IMR-90 (cell line): ENCODE data around the gene SLC26A3. TPM values are rescaled to one million over a fixed set of nuclear protein-coding genes. Genes with fewer than 3 reads are reported as not detected.
A peak's percentile ranks its signal among the peaks of the same experiment; 100 is the strongest.

Experiments used
- ATAC-seq: fragments of 200-7000 bp; cut with Tn5 transposase; 2 replicates; pipeline ENCODE4 v1.9.1; 2020; ENCODE audit warnings: low read depth, mild to moderate bottlenecking, moderate library complexity
- BruUV-seq: library from RNA; stranded (reverse); fragments of 400-500 nt; replicated peaks from 2 replicates; lab custom pipeline; 2021; lab: Mats Ljungman, UMichigan
- CTCF ChIA-PET: fragments of 300-600 bp; formaldehyde crosslinking; extraction: SDS; loops from one replicate; lab custom pipeline; 2021; ENCODE audit warnings: antibody characterized with exemption; lab: Yijun Ruan, JAX
- POLR2A ChIA-PET: fragments of 300-600 bp; sonication (Branson Sonifier 250); formaldehyde crosslinking; loops from one replicate; lab custom pipeline; 2022; ENCODE audit warnings: antibody characterized with exemption; ENCODE audit not compliant: unreplicated experiment; lab: Charles Lee
- DNase-seq: peaks from one replicate; pipeline ENCODE4 v3.0.0; 2013
- H2AFZ ChIP-seq: replicated peaks from 2 replicates; pipeline ENCODE3; 2013; ENCODE audit warnings: low read length, mild to moderate bottlenecking; ENCODE audit not compliant: poor library complexity
- H2AK5ac ChIP-seq: 2 replicates; pipeline ENCODE4 v1.6.1; 2013; ENCODE audit warnings: low read depth, low read length, inconsistent platforms
- H2AK9ac ChIP-seq: replicated peaks from 2 replicates; pipeline ENCODE3; 2013; ENCODE audit warnings: mild to moderate bottlenecking, low read depth, low read length, moderate library complexity; ENCODE audit not compliant: poor library complexity
- H2BK120ac ChIP-seq: 2 replicates; pipeline ENCODE4 v1.6.1; 2013; ENCODE audit warnings: low read depth, low read length, inconsistent platforms
- H2BK15ac ChIP-seq: 3 replicates; pipeline ENCODE4 v1.6.1; 2013; ENCODE audit warnings: low read depth, low read length, inconsistent platforms
- H2BK20ac ChIP-seq: 2 replicates; pipeline ENCODE4 v1.6.1; 2013; ENCODE audit warnings: low read depth, mild to moderate bottlenecking, inconsistent platforms, low read length, moderate library complexity
- H2BK5ac ChIP-seq: 2 replicates; pipeline ENCODE4 v1.6.1; 2013; ENCODE audit warnings: mild to moderate bottlenecking, low read depth, low read length, inconsistent platforms; ENCODE audit not compliant: poor library complexity, severe bottlenecking
- H3K14ac ChIP-seq: replicated peaks from 2 replicates; pipeline ENCODE4 v1.6.1; 2013; ENCODE audit warnings: low read depth, low read length, inconsistent platforms
- H3K18ac ChIP-seq: 2 replicates; pipeline ENCODE4 v1.6.1; 2013; ENCODE audit warnings: low read depth, low read length, control low read depth
- H3K23ac ChIP-seq: 2 replicates; pipeline ENCODE4 v1.6.1; 2013; ENCODE audit warnings: low read depth, low read length, inconsistent platforms
- H3K27ac ChIP-seq: 2 replicates; pipeline ENCODE4 v1.5.1; 2013; ENCODE audit warnings: mild to moderate bottlenecking, control low read depth, low read length; ENCODE audit not compliant: insufficient read depth
- H3K27me3 ChIP-seq: 2 replicates; pipeline ENCODE4 v1.6.1; 2013; ENCODE audit warnings: low read length; ENCODE audit not compliant: control insufficient read depth, insufficient read depth
- H3K36me3 ChIP-seq: 2 replicates; pipeline ENCODE4 v1.6.1; 2013; ENCODE audit warnings: low read length, mixed read lengths; ENCODE audit not compliant: control insufficient read depth, insufficient read depth
- H3K4ac ChIP-seq: 2 replicates; pipeline ENCODE4 v1.6.1; 2013; ENCODE audit warnings: low read depth, low read length, inconsistent platforms
- H3K4me1 ChIP-seq: 2 replicates; pipeline ENCODE4 v1.6.1; 2013; ENCODE audit warnings: low read length, mixed read lengths; ENCODE audit not compliant: control insufficient read depth, insufficient read depth
- H3K4me2 ChIP-seq: 2 replicates; pipeline ENCODE4 v1.6.1; 2013; ENCODE audit warnings: low read depth, mild to moderate bottlenecking, control low read depth, low read length, moderate library complexity
- H3K4me3 ChIP-seq: 2 replicates; pipeline ENCODE4 v1.5.1; 2013; ENCODE audit warnings: low read depth, mild to moderate bottlenecking, control low read depth, low read length, moderate library complexity; ENCODE audit not compliant: insufficient read depth
- H3K56ac ChIP-seq: 2 replicates; pipeline ENCODE4 v1.6.1; 2013; ENCODE audit warnings: low read length, inconsistent platforms; ENCODE audit not compliant: insufficient read depth; ENCODE audit errors: extremely low read depth
- H3K79me1 ChIP-seq, 2 experiments: 2 replicates each; pipeline ENCODE4 v1.6.1; 2013; ENCODE audit warnings: low read length in 2 of 2, inconsistent platforms in 1 of 2, low read depth in 1 of 2
- H3K9ac ChIP-seq: 2 replicates; pipeline ENCODE4 v1.6.1; 2013; ENCODE audit warnings: low read depth, low read length, control low read depth
- H3K9me1 ChIP-seq: 2 replicates; pipeline ENCODE4 v1.6.1; 2013; ENCODE audit warnings: low read length, inconsistent platforms; ENCODE audit not compliant: insufficient read depth
- H3K9me3 ChIP-seq: 2 replicates; pipeline ENCODE4 v1.6.1; 2013; ENCODE audit warnings: low read length; ENCODE audit not compliant: control insufficient read depth, insufficient read depth
- H4K20me1 ChIP-seq: 2 replicates; pipeline ENCODE4 v1.6.1; 2013; ENCODE audit warnings: low read length, inconsistent platforms; ENCODE audit not compliant: insufficient read depth
- H4K5ac ChIP-seq: 2 replicates; pipeline ENCODE4 v1.6.1; 2013; ENCODE audit warnings: mild to moderate bottlenecking, low read depth, low read length, control low read depth
- H4K8ac ChIP-seq, 2 experiments: 2 replicates each; pipeline ENCODE4 v1.6.1; 2013; ENCODE audit warnings: low read depth in 2 of 2, low read length in 2 of 2, control low read depth in 1 of 2, inconsistent platforms in 1 of 2
- H4K91ac ChIP-seq: 2 replicates; pipeline ENCODE4 v1.6.1; 2013; ENCODE audit warnings: low read depth, low read length, inconsistent platforms; ENCODE audit not compliant: insufficient read depth
- BHLHE40 ChIP-seq: fragments of 150-350 bp; IDR thresholded peaks from 2 replicates; pipeline ENCODE4 v1.6.1; 2016; ENCODE audit warnings: mild to moderate bottlenecking, low read depth, low read length
- CEBPB ChIP-seq: IDR thresholded peaks from 2 replicates; pipeline ENCODE4 v1.6.1; 2012; ENCODE audit warnings: low read depth, low read length, improper control_type of control experiment
- MAZ ChIP-seq: IDR thresholded peaks from 2 replicates; pipeline ENCODE4 v1.6.1; 2012; ENCODE audit warnings: low read depth, mild to moderate bottlenecking, low read length, improper control_type of control experiment, moderate library complexity, borderline replicate concordance
- MXI1 ChIP-seq: IDR thresholded peaks from 2 replicates; pipeline ENCODE4 v1.6.1; 2012; ENCODE audit warnings: low read depth, mild to moderate bottlenecking, low read length, moderate library complexity, borderline replicate concordance
- POLR2A ChIP-seq: IDR thresholded peaks from 2 replicates; pipeline ENCODE4 v1.6.1; 2012; ENCODE audit warnings: mild to moderate bottlenecking, low read depth, low read length
- RCOR1 ChIP-seq: IDR thresholded peaks from 2 replicates; pipeline ENCODE4 v1.6.1; 2012; ENCODE audit warnings: mild to moderate bottlenecking, low read length, improper control_type of control experiment; ENCODE audit not compliant: insufficient replicate concordance
- SMC3 ChIP-seq: fragments of 150-350 bp; IDR thresholded peaks from 2 replicates; pipeline ENCODE4 v1.6.1; 2016; ENCODE audit warnings: low read depth, mild to moderate bottlenecking, antibody characterized with exemption, low read length, moderate library complexity
- WGBS, 2 experiments: methylation state at CpG; one replicate each; pipeline versions ENCODE4 v1.1.5 to v1.1.7; 2013; ENCODE audit warnings: missing lambda C conversion rate in 2 of 2; ENCODE audit not compliant: insufficient read length in 1 of 2; ENCODE audit errors: extremely low coverage in 2 of 2; 5-methylcytosine and 5-hydroxymethylcytosine counted together
- dilution Hi-C: fragments of 300-500 bp; cut with HindIII; formaldehyde crosslinking; loops from one replicate; pipeline ENCODE4 v1.14.3; 2018; ENCODE audit warnings: low sequenced_read_pairs; ENCODE audit not compliant: unreplicated experiment
- in situ Hi-C: fragments of 300-500 bp; cut with MboI; formaldehyde crosslinking; loops from 3 replicates; pipeline ENCODE4 v1.14.3; 2019; ENCODE audit warnings: low sequenced_read_pairs, inconsistent platforms, mixed read lengths
- intact Hi-C: fragments of 100-400 bp; cut with micrococcal nuclease; formaldehyde crosslinking; loops from 2 replicates; pipeline ENCODE4 v1.10.0; 2022
- polyA plus RNA-seq, 3 experiments: library from polyadenylated mRNA; depleted of rRNA; stranded (reverse); fragments of >200 nt; gene quantifications; 2 replicates each; pipeline ENCODE4 v1.2.3, GENCODE V29; 2012; ENCODE audit warnings: low replicate concordance in 1 of 3
- total RNA-seq: library from RNA; depleted of rRNA; stranded (reverse); fragments of >200 nt; gene quantifications from 2 replicates; pipeline ENCODE4 v1.2.3, GENCODE V29; 2012

Gene SLC26A3
- total and polyA plus RNA-seq, 2 of the 4 experiments (the other 2 are of a cell fraction), result not detected

- Histone ChIP-seq H3K18ac (peak overlapping the region; percentile 39; the same call in 1 of the 2 replicates), H4K91ac (no peak overlapping the region), H4K5ac (no peak overlapping the region), H3K9me1 (no peaks in the 10 kb centered on the region), H4K20me1 (no peaks in the 10 kb centered on the region), H3K79me1 (no peaks in the 10 kb centered on the region), H2BK15ac (no peak overlapping the region), H3K27me3 (peaks cover 4% of the 10 kb centered on the region), H2AFZ (no peak overlapping the region), H3K9ac (no peak overlapping the region), H2BK20ac (no peak overlapping the region), H2AK5ac (no peak overlapping the region), H3K4me1 (peaks cover 3% of the 10 kb centered on the region; the same call in 1 of the 2 replicates), H2BK120ac (no peak overlapping the region), H3K4me2 (no peak overlapping the region), H3K23ac (no peak overlapping the region), H4K8ac (no peak overlapping the region), H2AK9ac (no peak overlapping the region), H3K4ac (no peak overlapping the region), H3K9me3 (no peaks in the 10 kb centered on the region), H3K14ac (no peak overlapping the region), H3K56ac (no peak overlapping the region), H3K27ac (no peak overlapping the region), H3K4me3 (no peak overlapping the region), H3K36me3 (no peaks in the 10 kb centered on the region), H2BK5ac (no peak overlapping the region)
- no peak for TF ChIP-seq SMC3
- no peak for TF ChIP-seq CEBPB
- TF ChIP-seq MAZ, result no peak
- no peak for TF ChIP-seq RCOR1
- TF ChIP-seq MXI1, result no peak
- no peak for TF ChIP-seq POLR2A
- no peak for TF ChIP-seq BHLHE40
- dilution Hi-C loops (loop anchor here (25.0 kb wide), 1 partner anchor 261 kb away; the partner anchor contains the start of gene GPR22), intact Hi-C loops (no loop called here), in situ Hi-C loops (loop anchor here (5.0 to 10.0 kb wide), 2 partner anchors 256 to 528 kb away; no protein-coding TSS in a partner anchor)
- no TSS peak for BruUV-seq
- ATAC-seq (no peak), DNase-seq (no peak)
- WGBS, 2 experiments, result no CpG with 5 or more reads among the region's 2 CpGs
- POLR2A ChIA-PET, result no interaction called here
- CTCF ChIA-PET, result interaction anchor here (0.6 to 0.8 kb wide), 2 partner anchors 16 to 259 kb away, joined by 3 read pairs; no protein-coding TSS in a partner anchor
Observed at GRCh38 chr7:107723255-107723654, 79.8 kb downstream of the SLC26A3 start.
